IPS-NIHi7 (cell line): ENCODE measurements around the gene SHTN1.

Source experiments
- DNase-seq: peaks from one replicate; pipeline ENCODE4 v3.0.0; 2012; ENCODE audit warnings: mixed read lengths; ENCODE audit errors: extremely low spot score

Gene SHTN1, protein sequence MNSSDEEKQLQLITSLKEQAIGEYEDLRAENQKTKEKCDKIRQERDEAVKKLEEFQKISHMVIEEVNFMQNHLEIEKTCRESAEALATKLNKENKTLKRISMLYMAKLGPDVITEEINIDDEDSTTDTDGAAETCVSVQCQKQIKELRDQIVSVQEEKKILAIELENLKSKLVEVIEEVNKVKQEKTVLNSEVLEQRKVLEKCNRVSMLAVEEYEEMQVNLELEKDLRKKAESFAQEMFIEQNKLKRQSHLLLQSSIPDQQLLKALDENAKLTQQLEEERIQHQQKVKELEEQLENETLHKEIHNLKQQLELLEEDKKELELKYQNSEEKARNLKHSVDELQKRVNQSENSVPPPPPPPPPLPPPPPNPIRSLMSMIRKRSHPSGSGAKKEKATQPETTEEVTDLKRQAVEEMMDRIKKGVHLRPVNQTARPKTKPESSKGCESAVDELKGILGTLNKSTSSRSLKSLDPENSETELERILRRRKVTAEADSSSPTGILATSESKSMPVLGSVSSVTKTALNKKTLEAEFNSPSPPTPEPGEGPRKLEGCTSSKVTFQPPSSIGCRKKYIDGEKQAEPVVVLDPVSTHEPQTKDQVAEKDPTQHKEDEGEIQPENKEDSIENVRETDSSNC

DNA sequence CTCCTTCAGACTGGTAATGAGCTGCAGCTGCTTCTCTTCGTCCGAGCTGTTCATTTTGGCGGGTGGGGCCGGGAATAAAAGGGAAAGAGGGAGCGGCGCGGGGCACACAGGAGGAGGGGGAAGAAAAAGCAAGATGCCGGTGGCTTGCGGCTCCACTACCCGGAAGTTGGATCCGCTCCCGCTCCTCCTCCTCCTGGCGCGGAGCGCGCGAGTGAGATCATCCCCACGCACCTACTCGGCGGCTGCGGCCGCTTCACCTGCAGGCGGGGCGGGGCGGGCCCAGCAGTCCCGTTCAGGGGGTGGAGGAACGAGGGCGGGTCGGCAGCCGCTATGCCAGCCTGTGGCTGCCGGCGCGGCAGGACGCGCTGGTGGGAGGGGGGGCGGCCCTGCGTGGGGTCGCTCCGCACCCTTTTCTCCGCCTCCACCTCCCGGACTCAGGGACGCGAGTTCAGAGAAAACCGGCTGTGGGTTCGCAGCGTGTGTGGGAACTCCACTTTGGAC lies at the start of gene SHTN1:
TSS of gene SHTN1 (minus strand) at position 162 of the 501 bp plus-strand sequence. CDS start at position 54, 108 bp downstream.
- peak; percentile 63 for DNase-seq

- no peak for DNase-seq
Measured at GRCh38 chr10:117053482-117053881, 48.5 kb upstream of the SHTN1 start.

DNA sequence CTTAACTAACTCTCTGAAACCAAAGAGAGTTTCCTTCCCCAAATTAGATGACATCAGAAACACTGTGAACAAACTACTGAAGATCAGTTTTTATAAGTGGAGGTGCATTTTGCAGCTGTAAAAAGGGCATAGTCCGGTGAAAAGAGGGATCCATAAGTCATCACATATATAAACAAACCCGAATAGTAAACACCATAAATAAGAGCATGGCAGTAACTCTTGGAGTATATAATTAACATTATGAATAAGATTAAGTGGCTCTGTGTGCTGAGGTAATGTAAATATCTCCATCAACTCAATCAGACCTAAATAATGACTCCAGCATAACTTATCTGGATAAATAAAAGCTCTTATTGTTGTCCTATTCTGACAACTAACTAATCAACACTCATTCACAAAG lies 43.0 kb upstream of the SHTN1 start:
- no peak for DNase-seq

- no peak for DNase-seq
Measured at GRCh38 chr10:117016266-117016665, 11.3 kb upstream of the SHTN1 start.

- DNase-seq = no peak
Measured at GRCh38 chr10:117014835-117015234, 9.8 kb upstream of the SHTN1 start.

- DNase-seq = no peak
Measured at GRCh38 chr10:117007080-117007479, 2.1 kb upstream of the SHTN1 start.

- DNase-seq = peak; percentile 57
Measured at GRCh38 chr10:117005527-117006055, 604 bp upstream of the SHTN1 start.

GRCh38 chr10:117004227-117005025 lies 561 bp downstream of the SHTN1 start:
- peak; percentile 60 for DNase-seq

DNA sequence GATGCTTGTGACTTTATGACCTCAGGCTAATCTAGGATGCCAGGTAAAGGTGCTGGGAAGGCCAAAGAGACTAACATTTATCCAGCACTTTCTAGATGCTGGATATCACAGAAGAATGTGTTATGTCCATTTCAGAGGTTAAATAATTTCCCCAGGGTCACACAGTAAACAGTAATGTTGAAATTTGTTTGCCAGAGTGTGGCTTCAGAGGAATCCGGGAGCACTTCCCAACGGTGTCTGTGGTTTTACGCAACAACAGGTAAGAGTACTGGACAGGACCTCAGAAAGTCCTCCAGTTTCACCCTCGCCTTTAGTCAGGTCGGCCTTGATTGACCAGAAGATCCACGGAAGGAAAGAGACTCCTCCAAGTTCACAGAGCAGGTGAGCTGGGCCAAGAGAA lies 1.7 kb downstream of the SHTN1 start:
- DNase-seq = no peak

GRCh38 chr10:117002206-117002605 lies 2.8 kb downstream of the SHTN1 start:
- DNase-seq = no peak

- DNase-seq = no peak
Measured at GRCh38 chr10:117001144-117001543, 3.8 kb downstream of the SHTN1 start.

DNA sequence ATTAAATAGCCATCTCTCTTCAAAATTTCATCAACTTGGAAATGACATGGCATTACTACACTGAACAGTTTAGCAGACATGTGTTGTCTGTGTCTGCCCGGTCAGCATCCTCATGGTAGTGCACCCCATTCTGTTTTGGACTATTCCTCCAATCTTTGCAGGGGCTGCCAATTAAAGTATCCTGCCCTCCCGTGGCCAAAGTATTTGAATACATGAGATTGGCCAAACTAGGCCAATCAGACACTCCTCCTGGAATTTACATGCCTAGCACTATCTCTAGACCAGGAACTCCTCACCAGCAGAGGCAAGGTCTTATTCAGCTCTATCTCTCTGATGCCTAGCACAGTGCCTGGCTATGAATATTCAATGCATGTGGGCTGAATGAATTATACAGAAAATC lies 4.4 kb downstream of the SHTN1 start:
- DNase-seq = peak; percentile 18

- no peak for DNase-seq
Measured at GRCh38 chr10:116998172-116998571, 6.8 kb downstream of the SHTN1 start.

GRCh38 chr10:116997015-116997414 lies 8.0 kb downstream of the SHTN1 start:
- no peak for DNase-seq

DNA sequence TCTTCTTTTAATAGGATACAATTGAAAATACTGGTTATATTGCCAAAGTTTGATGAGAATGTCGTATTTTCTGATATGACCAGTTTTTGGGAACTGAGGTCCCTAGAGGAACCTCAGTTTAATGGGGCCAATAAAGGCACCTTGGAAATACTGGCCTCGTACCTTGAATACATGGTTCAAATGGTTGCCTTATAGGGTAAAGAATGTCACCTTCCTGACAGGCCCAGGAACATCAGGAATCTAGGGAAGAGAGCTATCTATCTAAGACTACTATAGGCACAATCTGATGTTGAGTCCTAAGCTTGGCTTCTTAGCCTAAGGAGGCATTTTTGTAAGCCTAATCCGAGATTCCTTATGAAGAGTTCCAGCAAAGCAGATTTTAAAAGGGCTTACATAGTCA lies 9.3 kb downstream of the SHTN1 start:
- no peak for DNase-seq

- DNase-seq = no peak
Measured at GRCh38 chr10:116994113-116994890, 10.7 kb downstream of the SHTN1 start.

DNA sequence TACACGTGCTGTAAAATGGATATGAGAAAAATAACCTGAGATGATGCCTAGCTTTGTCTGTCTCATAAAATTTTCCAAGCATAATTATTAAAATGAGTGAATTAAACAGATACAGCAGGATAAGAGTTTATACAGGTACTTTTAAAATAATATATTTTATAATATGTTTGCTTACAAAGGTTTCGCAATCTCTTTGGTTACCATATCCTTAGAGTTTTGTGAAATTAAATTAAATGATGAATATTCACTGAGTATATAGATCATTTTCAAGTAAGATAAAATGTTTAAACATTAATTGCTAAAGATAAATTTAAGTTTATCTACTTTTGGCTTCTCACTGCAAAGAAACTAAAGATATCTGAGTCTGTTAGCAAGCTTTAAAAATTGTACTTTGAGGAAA lies 11.4 kb downstream of the SHTN1 start:
- DNase-seq = no peak

GRCh38 chr10:116992183-116992582 lies 12.8 kb downstream of the SHTN1 start:
- DNase-seq = no peak

- DNase-seq = no peak
Measured at GRCh38 chr10:116990276-116990800, 14.6 kb downstream of the SHTN1 start.

GRCh38 chr10:116989439-116989838 lies 15.5 kb downstream of the SHTN1 start:
- DNase-seq = no peak

DNA sequence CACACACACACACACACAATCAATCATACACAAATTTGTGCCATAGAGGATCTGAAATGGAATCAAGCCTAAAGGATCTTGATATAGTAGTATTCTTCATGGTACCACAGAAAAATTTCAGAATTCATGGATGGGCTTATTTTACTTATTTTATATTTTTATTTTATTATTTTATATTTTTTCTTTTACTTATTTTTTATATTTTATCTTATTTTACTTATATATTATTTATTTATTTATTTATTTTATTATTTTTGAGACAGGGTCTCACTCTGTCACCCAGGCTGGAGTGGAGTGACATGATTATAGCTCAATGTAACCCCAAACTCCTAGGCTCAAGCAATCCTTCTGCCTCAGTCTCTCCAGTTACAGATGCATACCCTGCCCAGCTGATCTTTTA lies 16.7 kb downstream of the SHTN1 start:
- DNase-seq = no peak
